GM19193 (cell line): ENCODE results near the gene TMEM125.

ENCODE experiments used
- POLR2A ChIP-seq: IDR thresholded peaks from 4 replicates; pipeline ENCODE4 v1.6.1; 2011; ENCODE audit not compliant: insufficient read depth, insufficient read length; ENCODE audit errors: extremely low read depth

Gene TMEM125

GRCh38 chr1:43305461-43305860 is 35.7 kb downstream of the TMEM125 start:
- TF ChIP-seq POLR2A, result no peak

- TF ChIP-seq POLR2A, result no peak
These were observed 36.3 kb downstream of the TMEM125 start for GRCh38 chr1:43305926-43306687.

GRCh38 chr1:43306688-43307457 is 37.1 kb downstream of the TMEM125 start:
- TF ChIP-seq POLR2A, result no peak

GRCh38 chr1:43307458-43308158 is 37.8 kb downstream of the TMEM125 start:
- TF ChIP-seq POLR2A, result no peak

GRCh38 chr1:43308635-43309404 is 39.0 kb downstream of the TMEM125 start:
- TF ChIP-seq POLR2A, result no peak

GRCh38 chr1:43309405-43310025 is 39.7 kb downstream of the TMEM125 start:
- no peak for TF ChIP-seq POLR2A

- TF ChIP-seq POLR2A, result no peak
These were observed 41.7 kb downstream of the TMEM125 start for GRCh38 chr1:43311521-43311920.

GRCh38 chr1:43312212-43312623 is 42.4 kb downstream of the TMEM125 start:
- no peak for TF ChIP-seq POLR2A

GRCh38 chr1:43312663-43313515 is 43.1 kb downstream of the TMEM125 start:
- TF ChIP-seq POLR2A, result no peak

- TF ChIP-seq POLR2A, result no peak
These were observed 44.0 kb downstream of the TMEM125 start for GRCh38 chr1:43313771-43314170.

- TF ChIP-seq POLR2A, result no peak
These were observed 44.5 kb downstream of the TMEM125 start for GRCh38 chr1:43314233-43314632.

GRCh38 chr1:43315481-43315880 is 45.7 kb downstream of the TMEM125 start:
- TF ChIP-seq POLR2A, result no peak

GRCh38 chr1:43315963-43316737 is 46.4 kb downstream of the TMEM125 start:
- TF ChIP-seq POLR2A, result no peak
